A673 (cell line): ENCODE results near the gene FETUB. TPM values are rescaled to one million over a fixed set of nuclear protein-coding genes. Genes with fewer than 3 reads are reported as not detected.

ENCODE experiments used
- BruUV-seq: library from RNA; stranded (reverse); fragments of 400-500 nt; replicated peaks from 2 replicates; lab custom pipeline; 2021; lab: Mats Ljungman, UMichigan
- CTCF ChIA-PET: fragments of 300-600 bp; sonication (Branson Sonifier 250); formaldehyde crosslinking; loops from one replicate; lab custom pipeline; 2022; ENCODE audit warnings: antibody characterized with exemption; lab: Charles Lee
- POLR2A ChIA-PET: fragments of 300-600 bp; sonication (Branson Sonifier 250); formaldehyde crosslinking; loops from one replicate; lab custom pipeline; 2022; ENCODE audit warnings: antibody characterized with exemption; ENCODE audit not compliant: low non-redundant PET; lab: Charles Lee
- DNase-seq: peaks from one replicate; pipeline ENCODE4 v3.0.0-alpha.2; 2015; ENCODE audit warnings: low spot score
- H3K27ac ChIP-seq: fragments of 200-600 bp; sonication (generic); 2 replicates; pipeline ENCODE4 v1.5.1; 2016; ENCODE audit warnings: mixed run types, low read depth, mild to moderate bottlenecking, mixed read lengths, antibody characterized with exemption, low read length; ENCODE audit not compliant: poor library complexity, severe bottlenecking
- H3K27me3 ChIP-seq: fragments of 200-600 bp; sonication (generic); replicated peaks from 2 replicates; pipeline ENCODE4 v1.6.1; 2017; ENCODE audit warnings: mixed run types, low read depth, mild to moderate bottlenecking, mixed read lengths, antibody characterized with exemption, low read length; ENCODE audit not compliant: insufficient read depth, poor library complexity
- H3K36me3 ChIP-seq: fragments of 200-600 bp; sonication (generic); 2 replicates; pipeline ENCODE4 v1.6.1; 2016; ENCODE audit warnings: mixed run types, mild to moderate bottlenecking, mixed read lengths, antibody characterized with exemption, low read length; ENCODE audit not compliant: insufficient read depth, poor library complexity, severe bottlenecking
- H3K4me1 ChIP-seq: fragments of 200-600 bp; sonication (generic); 2 replicates; pipeline ENCODE4 v1.6.1; 2017; ENCODE audit warnings: mixed run types, mild to moderate bottlenecking, mixed read lengths, antibody characterized with exemption, low read length; ENCODE audit not compliant: insufficient read depth, poor library complexity, severe bottlenecking
- H3K4me3 ChIP-seq: fragments of 200-600 bp; sonication (generic); 2 replicates; pipeline ENCODE4 v1.5.1; 2016; ENCODE audit warnings: low read depth, mixed run types, mild to moderate bottlenecking, mixed read lengths, low read length; ENCODE audit not compliant: poor library complexity, severe bottlenecking
- H3K9me3 ChIP-seq: fragments of 200-600 bp; sonication (generic); 2 replicates; pipeline ENCODE4 v1.6.1; 2016; ENCODE audit warnings: mixed run types, low read depth, mild to moderate bottlenecking, mixed read lengths, antibody characterized with exemption, low read length; ENCODE audit not compliant: poor library complexity, severe bottlenecking
- CTCF ChIP-seq: fragments of 300-800, 200-600 bp; sonication (generic); conservative IDR thresholded peaks from 2 replicates; pipeline ENCODE4 v1.5.1; 2017; ENCODE audit warnings: low read depth, mild to moderate bottlenecking, antibody characterized with exemption, low read length, moderate library complexity, mixed read lengths
- EZH2 ChIP-seq: fragments of 200-600 bp; sonication (generic); IDR thresholded peaks from 2 replicates; pipeline ENCODE4 v1.6.1; 2017; ENCODE audit warnings: borderline replicate concordance, low read depth, mild to moderate bottlenecking, mixed read lengths, antibody characterized with exemption, low read length; ENCODE audit not compliant: poor library complexity, severe bottlenecking
- intact Hi-C: fragments of 100-400 bp; cut with micrococcal nuclease; formaldehyde crosslinking; loops from one replicate; pipeline ENCODE4 v1.10.0; 2022; ENCODE audit not compliant: unreplicated experiment
- total RNA-seq: library from RNA; stranded (reverse); gene quantifications from 2 replicates; pipeline ENCODE4 v1.2.3, GENCODE V29; 2021

The FETUB gene
- total RNA-seq, 1 experiment from 2014 or later: not detected

DNA sequence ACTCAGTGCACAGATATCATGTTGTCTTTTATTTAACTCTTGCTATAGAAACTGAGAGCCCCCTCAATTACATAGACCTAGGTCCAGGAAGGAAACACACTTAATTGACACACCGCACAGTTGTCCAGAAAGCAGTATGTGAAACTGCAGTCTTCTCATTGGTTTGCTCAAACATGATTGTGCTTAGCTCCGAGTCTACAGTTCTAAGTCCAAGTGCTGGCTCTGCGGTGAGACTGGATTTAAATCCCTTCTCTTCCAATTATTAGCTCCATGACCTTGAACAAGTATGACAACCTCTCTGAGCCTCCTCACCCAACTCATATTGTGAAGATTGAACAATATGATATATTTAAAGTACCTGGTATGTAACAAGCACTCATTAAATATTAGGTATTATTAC lies 46.3 kb upstream of the FETUB start:
- Histone ChIP-seq H3K27ac (no peak overlapping the region), H3K4me1 (no peaks in the 10 kb centered on the region), H3K36me3 (no peaks in the 10 kb centered on the region), H3K4me3 (no peak overlapping the region), H3K27me3 (no peaks in the 10 kb centered on the region), H3K9me3 (no peaks in the 10 kb centered on the region)
- POLR2A ChIA-PET: interaction anchor here (0.6 kb wide), 1 partner anchor 161 kb away, joined by 3 read pairs; no protein-coding TSS in a partner anchor
- BruUV-seq: no TSS peak
- DNase-seq: no peak
- CTCF ChIA-PET: interaction anchor here (0.9 kb wide), 1 partner anchor 21 kb away, joined by 3 read pairs; no protein-coding TSS in a partner anchor
- no peak for TF ChIP-seq CTCF
- TF ChIP-seq EZH2: no peak
- intact Hi-C loops: no loop called here

DNA sequence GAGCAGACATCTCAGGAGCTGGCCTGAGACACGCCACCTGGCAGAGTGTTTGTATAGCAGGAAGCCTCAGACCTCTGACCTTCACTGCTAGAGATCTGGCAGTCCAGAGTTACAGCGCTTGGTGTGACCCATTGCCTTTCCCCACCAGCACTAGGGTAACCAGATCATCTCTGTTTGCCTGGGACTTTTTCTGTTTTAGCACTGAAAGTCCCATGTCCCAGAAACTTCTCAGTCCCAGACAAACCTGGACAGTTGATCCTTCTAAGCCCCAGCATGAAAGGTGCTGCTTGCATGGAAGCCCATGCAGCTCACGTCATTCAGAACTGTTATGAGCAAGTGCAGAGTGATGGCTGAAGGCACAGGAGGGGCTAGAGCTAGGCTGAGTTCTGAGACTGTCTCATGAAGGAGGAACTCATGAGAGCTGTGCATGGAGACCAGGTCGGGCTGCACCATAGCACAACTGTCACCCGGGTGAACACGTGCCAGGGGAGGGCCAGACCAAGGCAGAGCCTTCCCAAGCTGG lies 45.5 kb upstream of the FETUB start:
- TF ChIP-seq CTCF (no peak), EZH2 (no peak)
- Histone ChIP-seq H3K9me3 (no peaks in the 10 kb centered on the region), H3K27me3 (no peaks in the 10 kb centered on the region), H3K4me3 (no peak overlapping the region), H3K27ac (no peak overlapping the region), H3K36me3 (no peaks in the 10 kb centered on the region), H3K4me1 (no peaks in the 10 kb centered on the region)
- no TSS peak for BruUV-seq
- intact Hi-C loops: no loop called here
- DNase-seq: no peak
- POLR2A ChIA-PET: interaction anchor here (0.6 kb wide), 1 partner anchor 162 kb away, joined by 3 read pairs; no protein-coding TSS in a partner anchor
- CTCF ChIA-PET: interaction anchor here (0.9 kb wide), 1 partner anchor 20 kb away, joined by 3 read pairs; no protein-coding TSS in a partner anchor

GRCh38 chr3:186596568-186597287 lies 43.5 kb upstream of the FETUB start:
- POLR2A ChIA-PET: interaction anchor here (0.6 kb wide), 1 partner anchor 543 kb away, joined by 10 read pairs; no protein-coding TSS in a partner anchor
- CTCF ChIA-PET: no interaction called here
- intact Hi-C loops: no loop called here
- Histone ChIP-seq H3K36me3 (no peaks in the 10 kb centered on the region), H3K4me3 (no peak overlapping the region), H3K9me3 (no peaks in the 10 kb centered on the region), H3K4me1 (no peaks in the 10 kb centered on the region), H3K27me3 (no peaks in the 10 kb centered on the region), H3K27ac (no peak overlapping the region)
- DNase-seq: no peak
- no TSS peak for BruUV-seq
- TF ChIP-seq EZH2 (no peak), CTCF (no peak)
